IMR-90 (cell line): ENCODE results near the gene NF2.

Experiments used
- BHLHE40 ChIP-seq: fragments of 150-350 bp; IDR thresholded peaks from 2 replicates; pipeline ENCODE4 v1.6.1; 2016; ENCODE audit warnings: mild to moderate bottlenecking, low read depth, low read length
- FOS ChIP-seq: fragments of 150-350 bp; IDR thresholded peaks from 2 replicates; pipeline ENCODE4 v1.6.1; 2016; ENCODE audit warnings: low read depth, low read length
- MAFK ChIP-seq: IDR thresholded peaks from 2 replicates; pipeline ENCODE4 v1.6.1; 2012; ENCODE audit warnings: low read depth, low read length, improper control_type of control experiment
- MXI1 ChIP-seq: IDR thresholded peaks from 2 replicates; pipeline ENCODE4 v1.6.1; 2012; ENCODE audit warnings: low read depth, mild to moderate bottlenecking, low read length, moderate library complexity, borderline replicate concordance
- POLR2A ChIP-seq: IDR thresholded peaks from 2 replicates; pipeline ENCODE4 v1.6.1; 2012; ENCODE audit warnings: mild to moderate bottlenecking, low read depth, low read length
- RAD21 ChIP-seq: IDR thresholded peaks from 2 replicates; pipeline ENCODE4 v1.6.1; 2012; ENCODE audit warnings: low read length, improper control_type of control experiment
- TF ChIP-seq, protein P1 (sequence below): conservative IDR thresholded peaks from 2 replicates; pipeline ENCODE4 v1.5.1; 2012; ENCODE audit warnings: mild to moderate bottlenecking, low read depth, low read length, improper control_type of control experiment
- TF ChIP-seq, protein P2 (sequence below): fragments of 150-350 bp; IDR thresholded peaks from 2 replicates; pipeline ENCODE4 v1.6.1; 2017; ENCODE audit warnings: mild to moderate bottlenecking, antibody characterized with exemption, low read length, low read depth

DNA sequence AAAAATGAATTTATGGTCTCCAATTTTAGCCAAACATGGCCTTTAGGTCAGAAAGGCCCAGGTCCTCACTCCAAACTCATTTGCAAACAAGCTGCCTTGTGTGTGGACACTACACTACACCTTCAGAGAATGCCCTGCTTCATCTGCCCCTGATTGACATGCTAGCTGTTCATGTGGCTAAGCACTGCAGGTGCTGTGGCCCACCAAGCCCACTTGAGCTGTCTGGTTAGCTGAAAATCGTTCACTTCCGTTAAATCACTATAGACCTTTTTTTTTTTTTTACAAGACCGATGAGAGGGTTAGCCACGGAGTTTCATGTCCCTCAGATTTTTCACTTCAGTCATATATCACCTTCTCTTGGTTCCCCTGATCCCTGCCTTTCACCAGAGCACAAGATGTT lies 39.3 kb downstream of the NF2 start:
- TF ChIP-seq RAD21 = no peak
- TF ChIP-seq, protein P1, sequence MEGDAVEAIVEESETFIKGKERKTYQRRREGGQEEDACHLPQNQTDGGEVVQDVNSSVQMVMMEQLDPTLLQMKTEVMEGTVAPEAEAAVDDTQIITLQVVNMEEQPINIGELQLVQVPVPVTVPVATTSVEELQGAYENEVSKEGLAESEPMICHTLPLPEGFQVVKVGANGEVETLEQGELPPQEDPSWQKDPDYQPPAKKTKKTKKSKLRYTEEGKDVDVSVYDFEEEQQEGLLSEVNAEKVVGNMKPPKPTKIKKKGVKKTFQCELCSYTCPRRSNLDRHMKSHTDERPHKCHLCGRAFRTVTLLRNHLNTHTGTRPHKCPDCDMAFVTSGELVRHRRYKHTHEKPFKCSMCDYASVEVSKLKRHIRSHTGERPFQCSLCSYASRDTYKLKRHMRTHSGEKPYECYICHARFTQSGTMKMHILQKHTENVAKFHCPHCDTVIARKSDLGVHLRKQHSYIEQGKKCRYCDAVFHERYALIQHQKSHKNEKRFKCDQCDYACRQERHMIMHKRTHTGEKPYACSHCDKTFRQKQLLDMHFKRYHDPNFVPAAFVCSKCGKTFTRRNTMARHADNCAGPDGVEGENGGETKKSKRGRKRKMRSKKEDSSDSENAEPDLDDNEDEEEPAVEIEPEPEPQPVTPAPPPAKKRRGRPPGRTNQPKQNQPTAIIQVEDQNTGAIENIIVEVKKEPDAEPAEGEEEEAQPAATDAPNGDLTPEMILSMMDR = no peak
- no peak for TF ChIP-seq BHLHE40
- no peak for TF ChIP-seq POLR2A
- no peak for TF ChIP-seq MXI1
- TF ChIP-seq FOS = no peak
- TF ChIP-seq, protein P2, sequence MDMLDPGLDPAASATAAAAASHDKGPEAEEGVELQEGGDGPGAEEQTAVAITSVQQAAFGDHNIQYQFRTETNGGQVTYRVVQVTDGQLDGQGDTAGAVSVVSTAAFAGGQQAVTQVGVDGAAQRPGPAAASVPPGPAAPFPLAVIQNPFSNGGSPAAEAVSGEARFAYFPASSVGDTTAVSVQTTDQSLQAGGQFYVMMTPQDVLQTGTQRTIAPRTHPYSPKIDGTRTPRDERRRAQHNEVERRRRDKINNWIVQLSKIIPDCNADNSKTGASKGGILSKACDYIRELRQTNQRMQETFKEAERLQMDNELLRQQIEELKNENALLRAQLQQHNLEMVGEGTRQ = no peak
- TF ChIP-seq MAFK = no peak
